Endothelial cell of umbilical vein (primary cell): ENCODE data around the gene ERLIN1. TPM values are rescaled to one million over a fixed set of nuclear protein-coding genes. Genes with fewer than 3 reads are reported as not detected.

ENCODE experiments used
- BruUV-seq: library from RNA; stranded (reverse); fragments of 400-500 nt; replicated peaks from 2 replicates; lab custom pipeline; 2021; lab: Mats Ljungman, UMichigan
- CTCF ChIA-PET: fragments of 300-600, 350-600 bp; sonication (Branson Sonifier 250); formaldehyde crosslinking; loops from one replicate; lab custom pipeline; 2021; ENCODE audit warnings: antibody characterized with exemption, inconsistent platforms; lab: Charles Lee
- POLR2A ChIA-PET: fragments of 300-600, 350-600 bp; sonication (Branson Sonifier 250); formaldehyde crosslinking; loops from one replicate; lab custom pipeline; 2021; ENCODE audit warnings: antibody characterized with exemption, inconsistent platforms; lab: Charles Lee
- DNase-seq: peaks from one replicate; pipeline ENCODE4 v3.0.0-alpha.2; 2011; ENCODE audit warnings: low read depth, low spot score
- FAIRE-seq: peaks from 2 replicates; lab custom pipeline; 2011; peaks lifted over from hg19 to GRCh38; lab: Jason Lieb, UNC
- H2AFZ ChIP-seq: 2 replicates; pipeline ENCODE4 v1.6.0; 2012; ENCODE audit warnings: low read depth, low read length, control low read depth, inconsistent platforms
- H3K27ac ChIP-seq: 2 replicates; pipeline ENCODE4 v1.5.1; 2011; ENCODE audit warnings: low read depth, mild to moderate bottlenecking, control low read depth, low read length, moderate library complexity; ENCODE audit not compliant: insufficient read depth
- H3K27me3 ChIP-seq, 2 experiments: 2 replicates each; pipeline versions ENCODE4 v1.6.0 to v1.6.1; 2011; ENCODE audit warnings: low read length in 2 of 2, mixed read lengths in 1 of 2; ENCODE audit not compliant: control insufficient read depth in 2 of 2, insufficient read depth in 2 of 2
- H3K36me3 ChIP-seq, 2 experiments: 2 replicates in 1 of 2; 3 replicates in 1 of 2; pipeline ENCODE4 v1.5.1; 2011; ENCODE audit warnings: low read length in 2 of 2, mild to moderate bottlenecking in 1 of 2, moderate library complexity in 1 of 2; ENCODE audit not compliant: control insufficient read depth in 2 of 2, insufficient read depth in 2 of 2; ENCODE audit errors: extremely low read depth in 1 of 2
- H3K4me1 ChIP-seq: 3 replicates; pipeline ENCODE4 v1.5.1; 2011; ENCODE audit warnings: mild to moderate bottlenecking, low read length; ENCODE audit not compliant: control insufficient read depth, insufficient read depth; ENCODE audit errors: extremely low read depth
- H3K4me2 ChIP-seq: 2 replicates; pipeline ENCODE4 v1.6.1; 2011; ENCODE audit warnings: low read length, control low read depth, mixed read lengths; ENCODE audit not compliant: insufficient read depth
- H3K4me3 ChIP-seq, 3 experiments: fragments of 200-600 bp in 1 of 3; sonication (generic), shearing (Covaris generic) in 1 of 3; replicated peaks in 1 of 3; 2 replicates each; pipeline ENCODE4 v1.5.1; 2011 to 2016; ENCODE audit warnings: control low read depth in 3 of 3, low read length in 3 of 3, mild to moderate bottlenecking in 2 of 3, inconsistent platforms in 1 of 3, low read depth in 1 of 3, moderate library complexity in 1 of 3; ENCODE audit not compliant: insufficient read depth in 1 of 3
- H3K79me2 ChIP-seq: 2 replicates; pipeline ENCODE4 v1.6.0; 2012; ENCODE audit warnings: low read length, inconsistent platforms; ENCODE audit not compliant: control insufficient read depth, insufficient read depth
- H3K9ac ChIP-seq: replicated peaks from 2 replicates; pipeline ENCODE3; 2011; ENCODE audit warnings: low read length, control low read depth; ENCODE audit not compliant: insufficient read depth; ENCODE audit errors: extremely low read depth
- H3K9me1 ChIP-seq: replicated peaks from 3 replicates; pipeline ENCODE4 v1.6.0; 2011; ENCODE audit warnings: mild to moderate bottlenecking, low read length; ENCODE audit not compliant: control insufficient read depth, insufficient read depth; ENCODE audit errors: extremely low read depth
- H3K9me3 ChIP-seq: replicated peaks from 2 replicates; pipeline ENCODE4 v1.5.1; 2012; ENCODE audit warnings: low read length, inconsistent platforms; ENCODE audit not compliant: control insufficient read depth, insufficient read depth
- H4K20me1 ChIP-seq: replicated peaks from 2 replicates; pipeline ENCODE3; 2011; ENCODE audit warnings: mild to moderate bottlenecking, low read length; ENCODE audit not compliant: control insufficient read depth, insufficient read depth; ENCODE audit errors: extremely low read depth
- EZH2 ChIP-seq: IDR thresholded peaks from 2 replicates; pipeline ENCODE4 v1.6.1; 2012; ENCODE audit warnings: borderline replicate concordance, low read depth, mild to moderate bottlenecking, moderate library complexity, low read length, inconsistent platforms; ENCODE audit not compliant: severe bottlenecking
- FOS ChIP-seq: IDR thresholded peaks from 2 replicates; pipeline ENCODE4 v1.6.1; 2011; ENCODE audit warnings: mild to moderate bottlenecking, low read length, moderate library complexity, borderline replicate concordance; ENCODE audit not compliant: insufficient read depth
- GATA2 ChIP-seq: IDR thresholded peaks from 2 replicates; pipeline ENCODE4 v1.7.0; 2011; ENCODE audit warnings: low read depth, mild to moderate bottlenecking, moderate library complexity, mixed read lengths, low read length; ENCODE audit not compliant: insufficient read length, insufficient read depth
- JUN ChIP-seq: IDR thresholded peaks from 2 replicates; pipeline ENCODE4 v1.6.1; 2011; ENCODE audit warnings: borderline replicate concordance, low read depth; ENCODE audit not compliant: insufficient read length, insufficient read depth
- MAX ChIP-seq: IDR thresholded peaks from 2 replicates; pipeline ENCODE4 v1.6.1; 2011; ENCODE audit not compliant: insufficient read depth, insufficient read length
- MYC ChIP-seq: IDR thresholded peaks from one replicate; pipeline ENCODE4 v1.6.1; 2011; ENCODE audit warnings: mild to moderate bottlenecking, low read depth, low read length
- POLR2A ChIP-seq: IDR thresholded peaks from 2 replicates; pipeline ENCODE4 v1.6.1; 2012; ENCODE audit warnings: low read depth, mild to moderate bottlenecking, control low read depth, low read length
- POLR2AphosphoS5 ChIP-seq: IDR thresholded peaks from 2 replicates; pipeline ENCODE4 v1.6.1; 2012; ENCODE audit warnings: low read depth, mild to moderate bottlenecking, control low read depth, low read length, moderate library complexity; ENCODE audit not compliant: insufficient read depth
- dilution Hi-C: fragments of 300-500 bp; cut with MboI; formaldehyde crosslinking; loops from one replicate; pipeline ENCODE4 v1.15.0; 2019; ENCODE audit warnings: low sequenced_read_pairs; ENCODE audit not compliant: extremely low pct_ligation_motif_present
- intact Hi-C: fragments of 100-400 bp; cut with micrococcal nuclease; formaldehyde crosslinking; loops from one replicate; pipeline ENCODE4 v1.10.0; 2022
- polyA plus RNA-seq, 4 experiments: library from polyadenylated mRNA; depleted of rRNA in 3 of 4; stranded (reverse) in 3 of 4; unstranded in 1 of 4; fragments of >200 nt; gene quantifications; 2 replicates each; pipeline versions ENCODE4 v1.2.1 to v1.2.3, GENCODE V29; 2011 to 2012; ENCODE audit warnings: missing spikeins in 1 of 4
- total RNA-seq: library from RNA; stranded (reverse); gene quantifications from 2 replicates; pipeline ENCODE4 v1.2.3, GENCODE V29; 2021
- TF ChIP-seq, protein P1 (sequence below), 2 donors: IDR thresholded peaks; 1 replicate in 1 of 2; 2 replicates in 1 of 2; pipeline ENCODE4 v1.5.1; 2011; ENCODE audit warnings: low read length in 2 of 2, mild to moderate bottlenecking in 2 of 2, moderate library complexity in 2 of 2, control low read depth in 1 of 2, inconsistent platforms in 1 of 2, low read depth in 1 of 2; ENCODE audit not compliant: insufficient read depth in 1 of 2; ENCODE audit errors: extremely low read depth in 1 of 2

ERLIN1 gene
- total and polyA plus RNA-seq, 2 donors (not counting 3 experiments of a cell fraction or from before 2014, with no cell fraction given), result 30.7 to 51.0 TPM

DNA sequence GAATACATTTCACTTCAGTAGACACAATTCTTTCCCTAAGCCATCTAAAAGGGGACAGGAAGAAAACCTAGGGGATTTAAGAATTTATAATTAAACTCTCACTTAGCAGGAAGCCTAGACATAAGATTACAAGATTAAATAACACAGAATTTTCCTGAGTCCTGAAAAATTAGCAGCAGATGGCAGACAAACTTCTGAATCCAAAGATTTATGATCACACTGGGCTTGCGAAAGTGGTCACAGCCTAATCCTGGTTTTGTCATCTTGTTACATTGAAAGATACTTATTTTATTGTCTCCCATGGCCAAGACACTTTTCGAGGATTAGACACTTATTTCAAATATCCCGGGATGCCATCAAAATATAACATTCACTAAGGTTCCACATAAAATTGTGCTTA is 2.9 kb downstream of the ERLIN1 start:
- ChIA-PET CTCF (no interaction called here), POLR2A (no interaction called here)
- Histone ChIP-seq H3K4me3 (no peak overlapping the region), H3K4me2 (no peak overlapping the region), H3K27ac (no peak overlapping the region), H3K36me3 (peaks cover 0 to 4% of the 10 kb centered on the region in 2 experiments), H3K4me1 (peaks cover 16% of the 10 kb centered on the region), H3K9me3 (no peaks in the 10 kb centered on the region), H3K79me2 (peaks cover 40% of the 10 kb centered on the region), H2AFZ (no peak overlapping the region), H3K9me1 (no peaks in the 10 kb centered on the region), H3K9ac (no peak overlapping the region), H4K20me1 (no peaks in the 10 kb centered on the region), H3K27me3 (no peaks in the 10 kb centered on the region)
- intact Hi-C loops (no loop called here), dilution Hi-C loops (no loop called here)
- TF ChIP-seq EZH2 (no peak), POLR2AphosphoS5 (no peak), MAX (no peak), FOS (no peak), GATA2 (no peak), MYC (no peak), POLR2A (no peak), JUN (no peak)
- TF ChIP-seq, protein P1, sequence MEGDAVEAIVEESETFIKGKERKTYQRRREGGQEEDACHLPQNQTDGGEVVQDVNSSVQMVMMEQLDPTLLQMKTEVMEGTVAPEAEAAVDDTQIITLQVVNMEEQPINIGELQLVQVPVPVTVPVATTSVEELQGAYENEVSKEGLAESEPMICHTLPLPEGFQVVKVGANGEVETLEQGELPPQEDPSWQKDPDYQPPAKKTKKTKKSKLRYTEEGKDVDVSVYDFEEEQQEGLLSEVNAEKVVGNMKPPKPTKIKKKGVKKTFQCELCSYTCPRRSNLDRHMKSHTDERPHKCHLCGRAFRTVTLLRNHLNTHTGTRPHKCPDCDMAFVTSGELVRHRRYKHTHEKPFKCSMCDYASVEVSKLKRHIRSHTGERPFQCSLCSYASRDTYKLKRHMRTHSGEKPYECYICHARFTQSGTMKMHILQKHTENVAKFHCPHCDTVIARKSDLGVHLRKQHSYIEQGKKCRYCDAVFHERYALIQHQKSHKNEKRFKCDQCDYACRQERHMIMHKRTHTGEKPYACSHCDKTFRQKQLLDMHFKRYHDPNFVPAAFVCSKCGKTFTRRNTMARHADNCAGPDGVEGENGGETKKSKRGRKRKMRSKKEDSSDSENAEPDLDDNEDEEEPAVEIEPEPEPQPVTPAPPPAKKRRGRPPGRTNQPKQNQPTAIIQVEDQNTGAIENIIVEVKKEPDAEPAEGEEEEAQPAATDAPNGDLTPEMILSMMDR (IDR thresholded peaks at IDR 0.05; ENCODE audit: extremely low read depth in 1 of 2, insufficient read depth in 1 of 2, low read depth in 1 of 2, low read length in 2 of 2), result no peak
- DNase-seq, result no peak
- FAIRE-seq, result no peak
- no TSS peak for BruUV-seq
